Muscle of arm (tissue), 12 donors: ENCODE measurements around the gene TYR. TPM values are rescaled to one million over a fixed set of nuclear protein-coding genes. Genes with fewer than 3 reads are reported as not detected.
"Not testable (repeated sequence)": the region's sequence is repeated elsewhere in the genome, so short reads cannot be mapped to it uniquely, and the experiment has no call there.

ENCODE experiments used
- DNase-seq: peaks from one replicate; pipeline ENCODE4 v3.0.0-alpha.2; 2013
- polyA plus RNA-seq, 12 donors: library from polyadenylated mRNA; unstranded; fragments of 120-200 nt; gene quantifications; one replicate each; pipeline ENCODE4 v1.2.1, GENCODE V29; 2013; ENCODE audit not compliant: insufficient read length in 12 of 12

The TYR gene
- polyA plus RNA-seq, 12 donors: 0.11 to 2.8 (median 0.57) TPM; not detected in 7

- DNase-seq: not testable (repeated sequence)
Measured at GRCh38 chr11:89342880-89343572, 165.4 kb downstream of the TYR start.

Other genes starting within 250 kb of the TYR start
- under 1 TPM in 3 of 12 donors, not detected in 9; 0.07 to 0.12 (median 0.07) TPM for gene GRM5, start 111.9 kb upstream of the TYR start, polyA plus RNA-seq